GM12878 (cell line): Measurements from ENCODE around the gene HTR3C. TPM values are rescaled to one million over a fixed set of nuclear protein-coding genes. Genes with fewer than 3 reads are reported as not detected.

Experiments used
- ATAC-seq: fragments of 200-7000 bp; cut with Tn5 transposase; 3 replicates; pipeline ENCODE4 v1.9.1; 2020; ENCODE audit warnings: mild to moderate bottlenecking, moderate library complexity
- BruUV-seq: library from RNA; stranded (reverse); fragments of 400-500 nt; replicated peaks from 2 replicates; lab custom pipeline; 2021; lab: Mats Ljungman, UMichigan
- CTCF ChIA-PET: fragments of 300-600 bp; sonication (Branson Sonifier 250); formaldehyde crosslinking; extraction: SDS; loops from one replicate; lab custom pipeline; 2021; ENCODE audit warnings: inconsistent platforms; lab: Yijun Ruan, JAX
- POLR2A ChIA-PET: fragments of 350-600 bp; formaldehyde crosslinking; extraction: SDS; loops from one replicate; lab custom pipeline; 2021; ENCODE audit warnings: inconsistent platforms; lab: Charles Lee
- RAD21 ChIA-PET: fragments of 300-600 bp; sonication (Branson Sonifier 250); formaldehyde crosslinking; loops from one replicate; lab custom pipeline; 2023; ENCODE audit warnings: antibody characterized with exemption; ENCODE audit not compliant: unreplicated experiment; lab: Charles Lee
- SMC1A ChIA-PET: fragments of 300-600 bp; sonication (Branson Sonifier 250); formaldehyde crosslinking; loops from one replicate; lab custom pipeline; 2023; ENCODE audit not compliant: unreplicated experiment, uncharacterized antibody; lab: Charles Lee
- DNase-seq: peaks from one replicate; pipeline ENCODE4 v3.0.0-alpha.2; 2011; ENCODE audit warnings: low read depth, low spot score
- FAIRE-seq: peaks from 3 replicates; lab custom pipeline; 2011; peaks lifted over from hg19 to GRCh38; lab: Jason Lieb, UNC
- H2AFZ ChIP-seq: 2 replicates; pipeline ENCODE4 v1.6.0; 2011; ENCODE audit warnings: low read depth, low read length, control low read depth; ENCODE audit not compliant: control insufficient read depth
- H3K27ac ChIP-seq: 2 replicates; pipeline ENCODE4 v1.5.1; 2011; ENCODE audit warnings: control low read depth; ENCODE audit not compliant: control insufficient read depth, insufficient read depth
- H3K27me3 ChIP-seq, 2 experiments: replicated peaks in 1 of 2; 2 replicates each; pipeline versions ENCODE4 v1.6.0 to v1.6.1; 2011; ENCODE audit warnings: low read length in 1 of 2; ENCODE audit not compliant: control insufficient read depth in 2 of 2, insufficient read depth in 2 of 2
- H3K36me3 ChIP-seq, 2 experiments: 2 replicates each; pipeline ENCODE4 v1.5.1; 2011; ENCODE audit warnings: low read length in 1 of 2; ENCODE audit not compliant: control insufficient read depth in 2 of 2, insufficient read depth in 2 of 2
- H3K4me1 ChIP-seq: 2 replicates; pipeline ENCODE4 v1.6.1; 2011; ENCODE audit warnings: mild to moderate bottlenecking, low read length, moderate library complexity, mixed read lengths; ENCODE audit not compliant: control insufficient read depth, insufficient read depth
- H3K4me2 ChIP-seq: 2 replicates; pipeline ENCODE4 v1.6.0; 2011; ENCODE audit warnings: control low read depth; ENCODE audit not compliant: control insufficient read depth, insufficient read depth
- H3K4me3 ChIP-seq: fragments of 200-600 bp; sonication (generic); 2 replicates; pipeline ENCODE4 v1.5.1; 2016
- H3K79me2 ChIP-seq: 2 replicates; pipeline ENCODE4 v1.6.0; 2011; ENCODE audit warnings: low read length; ENCODE audit not compliant: control insufficient read depth, insufficient read depth
- H3K9ac ChIP-seq: 2 replicates; pipeline ENCODE4 v1.8.0; 2011; ENCODE audit warnings: low read length, control low read depth, mixed read lengths; ENCODE audit not compliant: control insufficient read depth, insufficient read depth
- H3K9me3 ChIP-seq: replicated peaks from 3 replicates; pipeline ENCODE4 v1.5.1; 2011; ENCODE audit warnings: mild to moderate bottlenecking, low read length; ENCODE audit not compliant: control insufficient read depth, insufficient read depth
- H4K20me1 ChIP-seq: 2 replicates; pipeline ENCODE4 v1.6.0; 2011; ENCODE audit not compliant: control insufficient read depth, insufficient read depth
- BHLHE40 ChIP-seq, 2 experiments: fragments of 450-650 bp in 1 of 2; IDR thresholded peaks; 2 replicates each; pipeline ENCODE4 v1.6.1; 2011 to 2017; ENCODE audit warnings: low read depth in 2 of 2, borderline replicate concordance in 1 of 2, improper control_type of control experiment in 1 of 2, low read length in 1 of 2, mild to moderate bottlenecking in 1 of 2
- CBX3 ChIP-seq: fragments of 200-600 bp; sonication (generic); IDR thresholded peaks from 2 replicates; pipeline ENCODE4 v1.6.1; 2016; ENCODE audit warnings: low read depth, borderline replicate concordance
- CREM ChIP-seq: IDR thresholded peaks from 2 replicates; pipeline ENCODE4 v1.6.1; 2014; ENCODE audit warnings: antibody characterized with exemption, low read depth
- JUNB ChIP-seq: IDR thresholded peaks from 2 replicates; pipeline ENCODE4 v1.6.1; 2016; ENCODE audit warnings: antibody characterized with exemption, mild to moderate bottlenecking
- KLF5 ChIP-seq: fragments of 450-650 bp; IDR thresholded peaks from 2 replicates; pipeline ENCODE4 v1.6.1; 2014; ENCODE audit warnings: mild to moderate bottlenecking; ENCODE audit not compliant: partially characterized antibody
- MYB ChIP-seq: fragments of 150-350 bp; IDR thresholded peaks from 2 replicates; pipeline ENCODE4 v1.6.1; 2014; ENCODE audit warnings: mild to moderate bottlenecking, low read depth, low read length, borderline replicate concordance
- NRF1 ChIP-seq: conservative IDR thresholded peaks from 2 replicates; pipeline ENCODE4 v1.6.1; 2011; ENCODE audit warnings: mild to moderate bottlenecking, low read depth, low read length, improper control_type of control experiment
- PKNOX1 ChIP-seq: fragments of 450-650 bp; IDR thresholded peaks from 2 replicates; pipeline ENCODE4 v1.6.1; 2016; ENCODE audit warnings: mild to moderate bottlenecking
- POLR2A ChIP-seq: IDR thresholded peaks from 2 replicates; pipeline ENCODE4 v1.6.1; 2011; ENCODE audit warnings: low read depth, mild to moderate bottlenecking, low read length
- SIN3A ChIP-seq: IDR thresholded peaks from 2 replicates; pipeline ENCODE4 v1.6.1; 2012; ENCODE audit warnings: low read depth, low read length, improper control_type of control experiment
- TCF12 ChIP-seq: IDR thresholded peaks from 2 replicates; pipeline ENCODE4 v1.6.1; 2011; ENCODE audit warnings: low read depth, mild to moderate bottlenecking, low read length
- ZBED1 ChIP-seq: IDR thresholded peaks from 2 replicates; pipeline ENCODE4 v1.6.1; 2016; ENCODE audit warnings: borderline replicate concordance
- ZBTB40 ChIP-seq: fragments of 450-650 bp; IDR thresholded peaks from 2 replicates; pipeline ENCODE4 v1.6.1; 2016; ENCODE audit warnings: mild to moderate bottlenecking, moderate library complexity, borderline replicate concordance
- WGBS: methylation state at CpG from one replicate; pipeline ENCODE4 v1.1.6; 2016; ENCODE audit warnings: low lambda C conversion rate; ENCODE audit not compliant: insufficient replicate concordance, insufficient coverage; ENCODE audit errors: missing lambda C conversion rate; 5-methylcytosine and 5-hydroxymethylcytosine counted together
- in situ Hi-C: fragments of 300-500 bp; cut with MboI; formaldehyde crosslinking; loops from 9 replicates; pipeline ENCODE4 v1.14.3; 2018; ENCODE audit warnings: mixed read lengths
- intact Hi-C: fragments of 100-400 bp; cut with micrococcal nuclease; formaldehyde crosslinking; loops from one replicate; pipeline ENCODE4 v1.14.2; 2022; ENCODE audit not compliant: unreplicated experiment
- polyA plus RNA-seq, 11 experiments: library from polyadenylated mRNA; depleted of rRNA in 4 of 11; unstranded in 6 of 11; stranded (reverse) in 5 of 11; fragments of >200 nt; fragmentation: Nextera tagmentation in 4 of 11; fragmentation: Illumina TruSeq in 1 of 11; extraction: Ambion mirVana in 4 of 11; extraction: Trizol in 1 of 11; gene quantifications; 1 replicate in 1 of 11; 2 replicates in 10 of 11; pipeline versions ENCODE4 v1.2.1 to v1.2.3, GENCODE V29; 2011 to 2016; ENCODE audit warnings: inconsistent platforms in 2 of 11, missing spikeins in 2 of 11, low read depth in 1 of 11
- total RNA-seq, 4 experiments: library from RNA; depleted of rRNA in 3 of 4; stranded (reverse); fragments of >200 nt in 3 of 4; fragmentation: Illumina TruSeq in 1 of 4; extraction: Trizol in 1 of 4; gene quantifications; 2 replicates each; pipeline versions ENCODE4 v1.2.1 to v1.2.3, GENCODE V29; 2013 to 2021
- TF ChIP-seq, protein P1 (sequence below): fragments of 450-650 bp; formaldehyde crosslinking; IDR thresholded peaks from 2 replicates; pipeline ENCODE4 v1.4.0; 2020; ENCODE audit warnings: mild to moderate bottlenecking, moderate library complexity

Gene HTR3C
- total and polyA plus RNA-seq, 10 of the 15 experiments (the other 5 are each of a cell fraction or from before 2014, with no cell fraction given): not detected

- FAIRE-seq (no peak), DNase-seq (no peak), ATAC-seq (no peak)
- Histone ChIP-seq H3K27ac (no peak overlapping the region), H4K20me1 (no peaks in the 10 kb centered on the region), H3K4me2 (no peak overlapping the region), H3K36me3 (no peaks in the 10 kb centered on the region), H3K4me1 (peaks cover 6% of the 10 kb centered on the region), H3K9ac (no peak overlapping the region), H3K9me3 (no peaks in the 10 kb centered on the region), H3K79me2 (no peaks in the 10 kb centered on the region), H3K27me3 (no peaks in the 10 kb centered on the region), H2AFZ (no peak overlapping the region), H3K4me3 (no peak overlapping the region)
- ChIA-PET SMC1A (interaction anchor here (0.9 to 3.1 kb wide), 9 partner anchors 8 to 119 kb away, joined by 3 to 32 read pairs (median 5); no protein-coding TSS in a partner anchor), CTCF (interaction anchor here (0.6 to 5.0 kb wide), 14 partner anchors 9 to 590 kb away, joined by 3 to 84 read pairs (median 4); partner anchors contain the start of gene PARL), POLR2A (interaction anchor here (0.6 to 1.0 kb wide), 2 partner anchors 12 to 116 kb away, joined by 3 read pairs; no protein-coding TSS in a partner anchor), RAD21 (interaction anchor here (0.6 to 5.7 kb wide), 7 partner anchors 9 to 133 kb away, joined by 3 to 42 read pairs (median 7); partner anchors contain the start of gene PARL)
- intact Hi-C loops (loop anchor here (2.0 to 10.0 kb wide), 2 partner anchors 111 to 239 kb away; no protein-coding TSS in a partner anchor), in situ Hi-C loops (loop anchor here (5.0 kb wide), 1 partner anchor 123 kb away; no protein-coding TSS in a partner anchor)
- TF ChIP-seq PKNOX1: no peak
- no peak for TF ChIP-seq BHLHE40 (IDR thresholded peaks at IDR 0.05; ENCODE audit: borderline replicate concordance in 1 of 2, low read depth in 2 of 2, low read length in 1 of 2)
- TF ChIP-seq JUNB: no peak
- no peak for TF ChIP-seq CBX3
- TF ChIP-seq ZBTB40: no peak
- no peak for TF ChIP-seq ZBED1
- TF ChIP-seq, protein P1, sequence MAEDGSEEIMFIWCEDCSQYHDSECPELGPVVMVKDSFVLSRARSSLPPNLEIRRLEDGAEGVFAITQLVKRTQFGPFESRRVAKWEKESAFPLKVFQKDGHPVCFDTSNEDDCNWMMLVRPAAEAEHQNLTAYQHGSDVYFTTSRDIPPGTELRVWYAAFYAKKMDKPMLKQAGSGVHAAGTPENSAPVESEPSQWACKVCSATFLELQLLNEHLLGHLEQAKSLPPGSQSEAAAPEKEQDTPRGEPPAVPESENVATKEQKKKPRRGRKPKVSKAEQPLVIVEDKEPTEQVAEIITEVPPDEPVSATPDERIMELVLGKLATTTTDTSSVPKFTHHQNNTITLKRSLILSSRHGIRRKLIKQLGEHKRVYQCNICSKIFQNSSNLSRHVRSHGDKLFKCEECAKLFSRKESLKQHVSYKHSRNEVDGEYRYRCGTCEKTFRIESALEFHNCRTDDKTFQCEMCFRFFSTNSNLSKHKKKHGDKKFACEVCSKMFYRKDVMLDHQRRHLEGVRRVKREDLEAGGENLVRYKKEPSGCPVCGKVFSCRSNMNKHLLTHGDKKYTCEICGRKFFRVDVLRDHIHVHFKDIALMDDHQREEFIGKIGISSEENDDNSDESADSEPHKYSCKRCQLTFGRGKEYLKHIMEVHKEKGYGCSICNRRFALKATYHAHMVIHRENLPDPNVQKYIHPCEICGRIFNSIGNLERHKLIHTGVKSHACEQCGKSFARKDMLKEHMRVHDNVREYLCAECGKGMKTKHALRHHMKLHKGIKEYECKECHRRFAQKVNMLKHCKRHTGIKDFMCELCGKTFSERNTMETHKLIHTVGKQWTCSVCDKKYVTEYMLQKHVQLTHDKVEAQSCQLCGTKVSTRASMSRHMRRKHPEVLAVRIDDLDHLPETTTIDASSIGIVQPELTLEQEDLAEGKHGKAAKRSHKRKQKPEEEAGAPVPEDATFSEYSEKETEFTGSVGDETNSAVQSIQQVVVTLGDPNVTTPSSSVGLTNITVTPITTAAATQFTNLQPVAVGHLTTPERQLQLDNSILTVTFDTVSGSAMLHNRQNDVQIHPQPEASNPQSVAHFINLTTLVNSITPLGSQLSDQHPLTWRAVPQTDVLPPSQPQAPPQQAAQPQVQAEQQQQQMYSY (CRISPR knock-in tag): no peak
- no peak for TF ChIP-seq SIN3A
- no peak for TF ChIP-seq MYB
- no peak for TF ChIP-seq CREM
- no peak for TF ChIP-seq TCF12
- no peak for TF ChIP-seq NRF1
- TF ChIP-seq KLF5: no peak
- no peak for TF ChIP-seq POLR2A
- WGBS: 84% methylated on average over 10 of the region's 10 CpGs
- no TSS peak for BruUV-seq
Measured at GRCh38 chr3:184015381-184016019, 37.3 kb upstream of the HTR3C start.
